ENCODE results near the gene CMIP.

CMIP gene

GRCh38 chr16:81461766-81462165 is 17.2 kb downstream of the CMIP start:
- no peak for DNase-seq (ENCODE audit: low read depth, low spot score)

GRCh38 chr16:81462683-81463082 is 18.1 kb downstream of the CMIP start:
- no peak for DNase-seq (ENCODE audit: low read depth, low spot score)

- DNase-seq (ENCODE audit: low read depth, low spot score) = no peak
These were observed 18.8 kb downstream of the CMIP start for GRCh38 chr16:81463296-81463890.

GRCh38 chr16:81464279-81464678 is 19.7 kb downstream of the CMIP start:
- no peak for DNase-seq (ENCODE audit: low read depth, low spot score)

- DNase-seq (ENCODE audit: low read depth, low spot score) = no peak
These were observed 20.9 kb downstream of the CMIP start for GRCh38 chr16:81465375-81465943.

GRCh38 chr16:81466356-81466980 is 21.9 kb downstream of the CMIP start:
- no peak for DNase-seq (ENCODE audit: low read depth, low spot score)

- DNase-seq (ENCODE audit: low read depth, low spot score) = no peak
These were observed 22.5 kb downstream of the CMIP start for GRCh38 chr16:81467072-81467471.

GRCh38 chr16:81467815-81468214 is 23.2 kb downstream of the CMIP start:
- DNase-seq (ENCODE audit: low read depth, low spot score) = no peak

- DNase-seq (ENCODE audit: low read depth, low spot score) = no peak
These were observed 23.8 kb downstream of the CMIP start for GRCh38 chr16:81468269-81468902.

GRCh38 chr16:81469183-81469677 is 24.6 kb downstream of the CMIP start:
- no peak for DNase-seq (ENCODE audit: low read depth, low spot score)

GRCh38 chr16:81469710-81470535 is 25.3 kb downstream of the CMIP start:
- DNase-seq (ENCODE audit: low read depth, low spot score) = no peak

GRCh38 chr16:81470796-81471636 is 26.4 kb downstream of the CMIP start:
- DNase-seq (ENCODE audit: low read depth, low spot score) = no peak

- no peak for DNase-seq (ENCODE audit: low read depth, low spot score)
These were observed 27.3 kb downstream of the CMIP start for GRCh38 chr16:81471882-81472281.

- no peak for DNase-seq (ENCODE audit: low read depth, low spot score)
These were observed 27.8 kb downstream of the CMIP start for GRCh38 chr16:81472391-81472790.

GRCh38 chr16:81473066-81473488 is 28.5 kb downstream of the CMIP start:
- DNase-seq (ENCODE audit: low read depth, low spot score) = no peak

GRCh38 chr16:81473558-81473957 is 28.9 kb downstream of the CMIP start:
- DNase-seq (ENCODE audit: low read depth, low spot score) = no peak

- no peak for DNase-seq (ENCODE audit: low read depth, low spot score)
These were observed 29.7 kb downstream of the CMIP start for GRCh38 chr16:81473969-81474959.

GRCh38 chr16:81477697-81478693 is 33.4 kb downstream of the CMIP start:
- no peak for DNase-seq (ENCODE audit: low read depth, low spot score)
